Measurements from ENCODE around the gene SOST. TPM values are rescaled to one million over a fixed set of nuclear protein-coding genes. Genes with fewer than 3 reads are reported as not detected.

Gene SOST
- not detected in 2 replicates for total RNA-seq

DNA sequence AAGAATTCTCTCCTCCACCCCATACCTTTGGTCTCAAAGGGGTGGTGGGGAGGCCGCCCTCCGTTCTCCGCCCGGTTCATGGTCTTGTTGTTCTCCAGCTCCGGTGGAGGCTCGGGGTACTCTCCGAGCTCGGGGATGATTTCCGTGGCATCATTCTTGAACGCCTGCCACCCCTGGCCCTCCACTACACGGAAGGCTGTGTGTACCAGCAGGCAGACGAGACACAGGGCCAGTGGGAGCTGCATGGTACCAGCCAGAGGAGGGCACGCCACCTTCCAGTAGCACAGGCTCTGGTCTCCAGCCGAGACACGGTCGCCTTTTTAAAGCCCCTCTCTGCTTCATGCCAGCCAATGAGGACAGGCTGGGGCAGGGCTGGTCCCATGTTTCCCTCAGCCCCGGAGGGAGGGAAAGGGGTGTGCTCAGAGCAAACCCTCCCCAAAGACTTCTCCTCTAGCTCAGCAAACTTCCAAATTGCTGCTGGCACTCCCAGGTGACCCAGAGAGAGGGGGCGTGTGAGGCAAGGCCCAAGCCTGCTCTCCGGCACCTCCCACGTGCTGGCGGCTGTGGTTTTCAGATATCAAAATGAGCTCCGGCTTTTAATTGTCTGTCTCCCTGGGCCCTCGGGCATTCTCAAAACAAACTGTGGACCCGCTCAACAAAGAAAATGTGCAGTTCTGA lies at the start of gene SOST:
SOST (minus strand) TSS at position 295 of the 678 bp plus-strand sequence; CDS start at position 245, 50 bp downstream.

DNA sequence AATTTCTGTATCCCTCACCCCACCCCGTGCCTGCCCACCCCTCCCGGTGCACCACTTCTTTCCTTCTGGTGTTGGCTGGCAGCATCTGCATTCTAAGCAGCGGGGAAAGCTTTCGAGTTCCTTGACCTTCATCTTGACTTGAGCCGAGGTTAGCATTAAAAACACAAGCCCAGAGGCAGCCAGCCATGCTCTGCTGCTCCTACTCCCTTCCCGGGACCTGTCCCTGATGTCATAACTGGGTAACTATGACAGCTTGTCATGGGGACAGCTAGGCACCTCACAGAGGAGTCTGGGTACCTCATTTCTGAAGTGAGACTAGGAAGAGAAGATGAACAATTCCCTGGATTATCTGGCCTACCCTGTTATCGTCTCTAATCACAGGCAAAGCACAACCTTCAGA lies 21.5 kb upstream of the SOST start, which contains the start of gene CFAP97D1:
CFAP97D1 (plus strand) TSS at position 301 of the 400 bp plus-strand sequence; CDS start at position 329, 28 bp downstream.

DNA sequence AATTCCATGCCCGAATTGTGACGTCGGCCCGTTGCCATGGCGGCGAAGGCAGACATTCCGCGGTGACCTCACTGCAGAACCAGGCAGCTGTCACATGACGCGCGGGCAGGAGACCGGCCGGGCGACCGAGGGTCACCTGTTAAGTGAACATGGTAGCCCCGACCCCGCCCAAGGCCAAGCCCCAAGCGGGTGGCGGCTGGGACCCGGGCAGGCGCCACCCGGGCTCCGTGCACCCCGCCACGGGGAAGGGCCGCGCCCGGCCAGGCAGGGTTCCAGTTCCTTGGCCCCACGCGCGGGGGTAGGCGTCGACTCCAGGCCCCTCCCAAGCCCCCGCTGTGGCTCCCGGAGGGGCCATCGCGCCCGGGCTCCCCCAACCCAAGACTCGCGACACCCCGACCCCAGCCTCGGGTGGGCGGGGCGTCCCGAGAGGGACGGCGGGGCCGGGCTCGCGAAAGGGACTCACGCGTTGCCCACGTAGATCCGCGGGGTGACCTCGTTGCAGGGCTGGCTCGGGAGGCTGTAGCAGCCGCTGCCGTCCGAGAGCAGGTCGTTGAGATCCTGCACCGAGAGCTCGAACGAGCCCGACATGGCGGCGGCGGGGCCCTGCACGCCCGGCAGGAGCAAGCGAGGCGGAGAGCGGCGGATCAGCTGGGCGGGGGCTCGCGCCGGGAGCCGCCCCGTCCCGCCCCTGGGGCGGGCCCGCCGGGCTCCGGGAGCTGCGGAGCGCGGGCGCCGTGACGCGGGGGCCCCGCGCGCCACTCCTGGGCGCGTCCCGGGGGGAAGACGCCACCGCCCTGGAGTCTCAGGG lies 19.9 kb upstream of the SOST start, which contains the start of gene DUSP3:
DUSP3 (minus strand) TSS at position 641 of the 808 bp plus-strand sequence; CDS start at position 588, 53 bp downstream.

Other genes starting within 250 kb of the SOST start
- 9.4 and 26.1 TPM in 2 replicates for gene ETV4, start 212.5 kb downstream of the SOST start, total RNA-seq
- gene MEOX1, start 96.9 kb downstream of the SOST start, total RNA-seq, result 0.22 and 6.6 TPM in 2 replicates
- 67.6 and 81.0 TPM in 2 replicates for gene DUSP3, start 20.2 kb upstream of the SOST start, total RNA-seq
- gene CFAP97D1, start 21.6 kb upstream of the SOST start, total RNA-seq, result under 0.01 TPM in 1 of 2 replicates, not detected in the other
- gene MPP3, start 74.4 kb upstream of the SOST start, total RNA-seq, result 8.8 and 14.3 TPM in 2 replicates
- gene CD300LG, start 88.4 kb upstream of the SOST start, total RNA-seq, result not detected in 2 replicates
- gene MPP2, start 148.7 kb upstream of the SOST start, total RNA-seq, result 0.43 and 1.3 TPM in 2 replicates
- not detected in 2 replicates for gene PPY, start 183.7 kb upstream of the SOST start, total RNA-seq
- gene PYY, start 195.1 kb upstream of the SOST start, total RNA-seq, result not detected in 2 replicates
- gene NAGS, start 245.8 kb upstream of the SOST start, total RNA-seq, result 0.66 and 1.4 TPM in 2 replicates